ENCODE measurements around the gene CENPM. TPM values are rescaled to one million over a fixed set of nuclear protein-coding genes. Genes with fewer than 3 reads are reported as not detected.

The CENPM gene
- total RNA-seq, 4 donors from 2014 or later = not detected

- TF ChIP-seq POLR2A (IDR thresholded peaks at IDR 0.05; ENCODE audit: low read depth) (no peak), POLR2AphosphoS5 (IDR thresholded peaks at IDR 0.05) (no peak), EP300 (IDR thresholded peaks at IDR 0.05) (no peak), CTCF (IDR thresholded peaks at IDR 0.05) (no peak)
- intact Hi-C loops (cut with DNase I) = loop anchor here (2.0 kb wide), 1 partner anchor 247 kb away; no protein-coding TSS in a partner anchor
Observed at GRCh38 chr22:41943661-41944209, 3.2 kb downstream of the CENPM start.

GRCh38 chr22:41940832-41941765, 5.9 kb downstream of the CENPM start:
- H3K27ac ChIP-seq (replicated peaks in 1 of 4) = peak overlapping the region; percentile 2 to 48 (median 46)
- WGBS = 30% methylated on average over 7 of the region's 13 CpGs

More at GRCh38 chr22:41943661-41944209, 3.2 kb downstream of the CENPM start:
- peaks cover 23 to 37% (median 35%) of the 10 kb centered on the region in 4 donors for H3K4me1 ChIP-seq
- H3K4me3 ChIP-seq = no peak overlapping the region
- H3K9me3 ChIP-seq = no peaks in the 10 kb centered on the region
- 83% methylated on average over 6 of the region's 9 CpGs for WGBS
- no peak for DNase-seq (ENCODE audit: extremely low spot score)
- H3K36me3 ChIP-seq = no peaks in the 10 kb centered on the region
- peaks cover 0 to 4% (median 0%) of the 10 kb centered on the region in 4 donors for H3K27me3 ChIP-seq
- H3K27ac ChIP-seq (replicated peaks in 1 of 4) = no peak overlapping the region

GRCh38 chr22:41939981-41940831, 6.7 kb downstream of the CENPM start:
- Histone ChIP-seq H3K27me3 (no peaks in the 10 kb centered on the region), H3K36me3 (no peaks in the 10 kb centered on the region), H3K9me3 (no peaks in the 10 kb centered on the region), H3K4me3 (no peak overlapping the region), H3K4me1 (peaks cover 15 to 25% (median 20%) of the 10 kb centered on the region in 4 donors), H3K27ac (replicated peaks in 1 of 4) (peak overlapping the region; percentile 2 to 48 (median 46))
- TF ChIP-seq POLR2AphosphoS5 (IDR thresholded peaks at IDR 0.05) (no peak), CTCF (IDR thresholded peaks at IDR 0.05) (no peak), EP300 (IDR thresholded peaks at IDR 0.05) (no peak), POLR2A (IDR thresholded peaks at IDR 0.05; ENCODE audit: low read depth) (no peak)
- intact Hi-C loops (cut with DNase I) = loop anchor here (2.0 kb wide), 1 partner anchor 193 kb away; no protein-coding TSS in a partner anchor
- DNase-seq (ENCODE audit: extremely low spot score) = no peak
- 83% methylated on average over 13 of the region's 13 CpGs for WGBS

More at GRCh38 chr22:41940832-41941765, 5.9 kb downstream of the CENPM start:
- H3K9me3 ChIP-seq = no peaks in the 10 kb centered on the region
- H3K36me3 ChIP-seq = no peaks in the 10 kb centered on the region
- H3K4me1 ChIP-seq = peaks cover 19 to 30% (median 26%) of the 10 kb centered on the region in 4 donors
- peaks cover 0 to 4% (median 0%) of the 10 kb centered on the region in 4 donors for H3K27me3 ChIP-seq
- intact Hi-C loops (cut with DNase I) = loop anchor here (1.0 to 2.0 kb wide), 2 partner anchors 119 to 194 kb away; no protein-coding TSS in a partner anchor
- H3K4me3 ChIP-seq = no peak overlapping the region
- no peak for DNase-seq (ENCODE audit: extremely low spot score)
- TF ChIP-seq POLR2A (IDR thresholded peaks at IDR 0.05; ENCODE audit: low read depth) = no peak
- TF ChIP-seq CTCF (IDR thresholded peaks at IDR 0.05) = peak; percentile 90 to 97 (median 95)
- peak in 1 of 2 donors; percentile 58 for TF ChIP-seq POLR2AphosphoS5 (IDR thresholded peaks at IDR 0.05)
- TF ChIP-seq EP300 (IDR thresholded peaks at IDR 0.05) = no peak

- H3K36me3 ChIP-seq = no peaks in the 10 kb centered on the region
- no peaks in the 10 kb centered on the region for H3K27me3 ChIP-seq
- 100% methylated on average over 1 of the region's 2 CpGs for WGBS
- intact Hi-C loops (cut with DNase I) = no loop called here
- no peak for TF ChIP-seq CTCF (IDR thresholded peaks at IDR 0.05)
- TF ChIP-seq POLR2AphosphoS5 (IDR thresholded peaks at IDR 0.05) = no peak
- no peak for TF ChIP-seq EP300 (IDR thresholded peaks at IDR 0.05)
- TF ChIP-seq POLR2A (IDR thresholded peaks at IDR 0.05; ENCODE audit: low read depth) = no peak
- H3K4me3 ChIP-seq = no peak overlapping the region
- no peak for DNase-seq (ENCODE audit: extremely low spot score)
- H3K9me3 ChIP-seq = no peaks in the 10 kb centered on the region
- H3K27ac ChIP-seq (replicated peaks in 1 of 4) = no peak overlapping the region
- H3K4me1 ChIP-seq = peaks cover 19 to 25% (median 20%) of the 10 kb centered on the region in 4 donors
Observed at GRCh38 chr22:41936894-41937169, 10.1 kb downstream of the CENPM start.
